Mesothelial cell of epicardium (in vitro differentiated cells): ENCODE data around the gene PXYLP1. TPM values are rescaled to one million over a fixed set of nuclear protein-coding genes. Genes with fewer than 3 reads are reported as not detected.

Experiments
- total RNA-seq: library from RNA; stranded (reverse); gene quantifications from 3 replicates; pipeline ENCODE4 v1.2.1, GENCODE V29; 2021

PXYLP1 gene
- total RNA-seq, 1 donor from 2014 or later = 40.5 TPM

Other genes starting within 250 kb of the PXYLP1 start
- gene SPSB4, start 180.5 kb upstream of the PXYLP1 start, total RNA-seq = 12.9 to 15.4 TPM (median 13.1 TPM) in 3 replicates
- gene ZBTB38, start 136.7 kb downstream of the PXYLP1 start, total RNA-seq = 44.4 to 46.7 TPM (median 46.3 TPM) in 3 replicates